Fibroblast of skin of right biceps (primary cell): ENCODE measurements around the gene PCSK9.
A peak's percentile ranks its signal among the peaks of the same experiment; 100 is the strongest.

Source experiments
- DNase-seq: peaks from one replicate; pipeline ENCODE4 v3.0.0-alpha.2; 2013

PCSK9 gene

GRCh38 chr1:55039342-55040082, at the start of gene PCSK9:
Gene PCSK9, plus strand, starts transcription at chr1:55039548. Its CDS starts 290 bp downstream, at chr1:55039838.
- DNase-seq: peak; percentile 52

- DNase-seq: peak; percentile 33
Measured at GRCh38 chr1:54989968-54990810, 49.2 kb upstream of the PCSK9 start.

GRCh38 chr1:54990916-54991315, 48.4 kb upstream of the PCSK9 start:
- DNase-seq: no peak

GRCh38 chr1:54991939-54992338, 47.4 kb upstream of the PCSK9 start:
- no peak for DNase-seq

GRCh38 chr1:54993140-54993539, 46.2 kb upstream of the PCSK9 start:
- no peak for DNase-seq

GRCh38 chr1:54994355-54994990, 44.9 kb upstream of the PCSK9 start:
- DNase-seq: no peak

GRCh38 chr1:54995013-54995760, 44.2 kb upstream of the PCSK9 start:
- DNase-seq: no peak

GRCh38 chr1:54995835-54996234, 43.5 kb upstream of the PCSK9 start:
- DNase-seq: no peak

- DNase-seq: peak; percentile 71
Measured at GRCh38 chr1:54996359-54996868, 42.9 kb upstream of the PCSK9 start.

- no peak for DNase-seq
Measured at GRCh38 chr1:54996869-54997710, 42.3 kb upstream of the PCSK9 start.

GRCh38 chr1:54997711-54997986, 41.7 kb upstream of the PCSK9 start:
- no peak for DNase-seq

GRCh38 chr1:54998100-54998499, 41.2 kb upstream of the PCSK9 start:
- no peak for DNase-seq

- DNase-seq: no peak
Measured at GRCh38 chr1:54998677-54999076, 40.7 kb upstream of the PCSK9 start, which contains the start of gene BSND. Gene BSND, plus strand, starts transcription at chr1:54998933. Its CDS starts 254 bp downstream, at chr1:54999187.

GRCh38 chr1:55000110-55001085, 39.0 kb upstream of the PCSK9 start:
- no peak for DNase-seq

- DNase-seq: no peak
Measured at GRCh38 chr1:55001311-55001710, 38.0 kb upstream of the PCSK9 start.

- no peak for DNase-seq
Measured at GRCh38 chr1:55002686-55003085, 36.7 kb upstream of the PCSK9 start.

- no peak for DNase-seq
Measured at GRCh38 chr1:55005351-55006140, 33.8 kb upstream of the PCSK9 start.

GRCh38 chr1:55006931-55007330, 32.4 kb upstream of the PCSK9 start:
- DNase-seq: no peak

- DNase-seq: peak; percentile 81
Measured at GRCh38 chr1:55007625-55008024, 31.7 kb upstream of the PCSK9 start.
